CD14-positive monocyte (primary cell): ENCODE data around the gene PRSS58. TPM values are rescaled to one million over a fixed set of nuclear protein-coding genes. Genes with fewer than 3 reads are reported as not detected.

Source experiments
- DNase-seq, 3 donors: peaks; one replicate each; pipeline ENCODE4 v3.0.0-alpha.2; 2011 to 2022
- H2AFZ ChIP-seq: 2 replicates; pipeline ENCODE4 v1.6.0; 2012; ENCODE audit warnings: mild to moderate bottlenecking, low read depth, low read length, inconsistent platforms; ENCODE audit not compliant: insufficient read depth, poor library complexity, severe bottlenecking
- H3K27ac ChIP-seq, 2 donors: 1 replicate in 1 of 2; 2 replicates in 1 of 2; pipeline ENCODE4 v1.5.1; 2012 to 2013; ENCODE audit warnings: low read length in 2 of 2, control low read depth in 1 of 2, inconsistent platforms in 1 of 2, low read depth in 1 of 2, mild to moderate bottlenecking in 1 of 2
- H3K27me3 ChIP-seq, 2 donors: one replicate each; pipeline versions ENCODE4 v1.6.0 to v1.6.1; 2011 to 2013; ENCODE audit warnings: low read length in 2 of 2; ENCODE audit not compliant: control insufficient read depth in 2 of 2, insufficient read depth in 2 of 2
- H3K36me3 ChIP-seq, 2 donors: replicated peaks in 1 of 2; 1 replicate in 1 of 2; 2 replicates in 1 of 2; pipeline versions ENCODE4 v1.5.1 to v1.6.1; 2012 to 2013; ENCODE audit warnings: low read length in 2 of 2, control low read depth in 1 of 2, inconsistent platforms in 1 of 2, mild to moderate bottlenecking in 1 of 2; ENCODE audit not compliant: insufficient read depth in 2 of 2, control insufficient read depth in 1 of 2
- H3K4me1 ChIP-seq, 2 donors: 1 replicate in 1 of 2; 2 replicates in 1 of 2; pipeline versions ENCODE4 v1.5.1 to v1.6.1; 2012 to 2013; ENCODE audit warnings: low read length in 2 of 2, control low read depth in 1 of 2, inconsistent platforms in 1 of 2, mild to moderate bottlenecking in 1 of 2, moderate library complexity in 1 of 2; ENCODE audit not compliant: insufficient read depth in 2 of 2, control insufficient read depth in 1 of 2
- H3K4me2 ChIP-seq: replicated peaks from 2 replicates; pipeline ENCODE3; 2012; ENCODE audit warnings: low read length, moderate library complexity, mild to moderate bottlenecking; ENCODE audit not compliant: poor library complexity, severe bottlenecking; ENCODE audit errors: extremely low read depth
- H3K4me3 ChIP-seq, 3 experiments: fragments of 200-600 bp in 1 of 3; sonication (generic) in 1 of 3; replicated peaks in 1 of 3; 1 replicate in 2 of 3; 2 replicates in 1 of 3; pipeline ENCODE4 v1.5.1; 2011 to 2013; ENCODE audit warnings: low read length in 3 of 3, mild to moderate bottlenecking in 3 of 3, control low read depth in 2 of 3, low read depth in 2 of 3, inconsistent platforms in 1 of 3, moderate library complexity in 1 of 3
- H3K79me2 ChIP-seq: 2 replicates; pipeline ENCODE4 v1.6.0; 2012; ENCODE audit warnings: mild to moderate bottlenecking, control low read depth, inconsistent platforms, low read length, moderate library complexity; ENCODE audit not compliant: insufficient read depth
- H3K9ac ChIP-seq: 2 replicates; pipeline ENCODE4 v1.6.0; 2017; ENCODE audit warnings: low read length, mild to moderate bottlenecking; ENCODE audit not compliant: insufficient read depth, poor library complexity, severe bottlenecking
- H3K9me3 ChIP-seq, 2 donors: replicated peaks in 1 of 2; 1 replicate in 1 of 2; 2 replicates in 1 of 2; pipeline versions ENCODE4 v1.5.1 to v1.6.1; 2012 to 2013; ENCODE audit warnings: low read length in 2 of 2, control low read depth in 1 of 2; ENCODE audit not compliant: control insufficient read depth in 1 of 2, insufficient read depth in 1 of 2
- H4K20me1 ChIP-seq: 2 replicates; pipeline ENCODE4 v1.6.0; 2012; ENCODE audit warnings: mild to moderate bottlenecking, low read length, control low read depth, moderate library complexity; ENCODE audit not compliant: insufficient read depth
- H3K27ac Mint-ChIP-seq, 7 donors: one replicate each; pipeline ENCODE4 v1.8.0; 2020; ENCODE audit warnings: mild to moderate bottlenecking in 7 of 7, mixed read lengths in 7 of 7, moderate library complexity in 6 of 7, inconsistent platforms in 2 of 7
- H3K27me3 Mint-ChIP-seq, 3 donors: one replicate each; pipeline ENCODE4 v1.8.0; 2021 to 2022; ENCODE audit warnings: low read depth in 3 of 3, mild to moderate bottlenecking in 3 of 3, mixed read lengths in 3 of 3, moderate library complexity in 3 of 3, inconsistent platforms in 1 of 3
- H3K36me3 Mint-ChIP-seq, 2 donors: one replicate each; pipeline ENCODE4 v1.8.0; 2020; ENCODE audit warnings: mixed read lengths in 2 of 2, inconsistent platforms in 1 of 2, mild to moderate bottlenecking in 1 of 2
- H3K4me1 Mint-ChIP-seq: one replicate; pipeline ENCODE4 v1.8.0; 2020; ENCODE audit warnings: mild to moderate bottlenecking, mixed read lengths
- H3K4me3 Mint-ChIP-seq, 2 donors: one replicate each; pipeline ENCODE4 v1.8.0; 2020; ENCODE audit warnings: mild to moderate bottlenecking in 2 of 2, mixed read lengths in 2 of 2, moderate library complexity in 1 of 2
- H3K9me3 Mint-ChIP-seq, 7 donors: one replicate each; pipeline ENCODE4 v1.8.0; 2020 to 2022; ENCODE audit warnings: mixed read lengths in 7 of 7, mild to moderate bottlenecking in 6 of 7, moderate library complexity in 6 of 7, inconsistent platforms in 2 of 7
- CTCF ChIP-seq: fragments of 200-600 bp; IDR thresholded peaks from one replicate; pipeline ENCODE4 v1.8.0; 2022; ENCODE audit warnings: antibody characterized with exemption, mild to moderate bottlenecking
- WGBS: methylation state at CpG from one replicate; pipeline ENCODE4 v1.1.5; 2013; ENCODE audit warnings: missing lambda C conversion rate; ENCODE audit not compliant: insufficient coverage; 5-methylcytosine and 5-hydroxymethylcytosine counted together
- intact Hi-C, 2 donors: fragments of 100-400 bp; cut with micrococcal nuclease; formaldehyde crosslinking; loops; one replicate each; pipeline versions ENCODE4 v1.15.0 to v1.15.1; 2023
- polyA plus RNA-seq, 3 donors: library from polyadenylated mRNA; depleted of rRNA in 1 of 3; unstranded in 2 of 3; stranded (reverse) in 1 of 3; fragments of 300-500 nt in 2 of 3; fragments of >200 nt in 1 of 3; fragmentation: Illumina TruSeq in 2 of 3; gene quantifications; 1 replicate in 2 of 3; 2 replicates in 1 of 3; pipeline ENCODE4 v1.2.3, GENCODE V29; 2012 to 2021

PRSS58 gene
- polyA plus RNA-seq, 3 donors = not detected

- peaks cover 1 to 11% (median 2%) of the 10 kb centered on the region in 3 donors for H3K27me3 Mint-ChIP-seq
- H3K4me1 ChIP-seq = no peaks in the 10 kb centered on the region
- H3K4me3 Mint-ChIP-seq = no peak overlapping the region
- no peak overlapping the region for H3K4me2 ChIP-seq
- H3K36me3 Mint-ChIP-seq = no peaks in the 10 kb centered on the region
- no CpG with 5 or more reads among the region's 4 CpGs for WGBS
- no peaks in the 10 kb centered on the region for H3K27me3 ChIP-seq
- H3K9me3 ChIP-seq = no peaks in the 10 kb centered on the region
- H4K20me1 ChIP-seq = no peaks in the 10 kb centered on the region
- H3K4me1 Mint-ChIP-seq = peaks cover 2% of the 10 kb centered on the region
- DNase-seq = no peak
- peaks cover 0 to 7% (median 2%) of the 10 kb centered on the region in 7 donors for H3K9me3 Mint-ChIP-seq
- H3K27ac ChIP-seq = no peak overlapping the region
- no peak overlapping the region for H2AFZ ChIP-seq
- H3K79me2 ChIP-seq = no peaks in the 10 kb centered on the region
- no peak for TF ChIP-seq CTCF
- H3K36me3 ChIP-seq = no peaks in the 10 kb centered on the region
- H3K27ac Mint-ChIP-seq = no peak overlapping the region
- no peak overlapping the region for H3K9ac ChIP-seq
- H3K4me3 ChIP-seq = no peak overlapping the region
- intact Hi-C loops = no loop called here
Observed at GRCh38 chr7:142240546-142240945, 17.3 kb downstream of the PRSS58 start.

GRCh38 chr7:142231716-142232115 lies 26.1 kb downstream of the PRSS58 start:
- Histone ChIP-seq H3K27me3 (no peaks in the 10 kb centered on the region), H3K36me3 (no peaks in the 10 kb centered on the region), H3K4me3 (no peak overlapping the region), H2AFZ (no peak overlapping the region), H3K9me3 (no peaks in the 10 kb centered on the region), H3K4me1 (no peaks in the 10 kb centered on the region), H3K79me2 (no peaks in the 10 kb centered on the region), H4K20me1 (no peaks in the 10 kb centered on the region), H3K4me2 (no peak overlapping the region), H3K27ac (no peak overlapping the region), H3K9ac (no peak overlapping the region)
- TF ChIP-seq CTCF = no peak
- whole genome bisulfite sequencing = 55% methylated on average over 7 of the region's 7 CpGs
- peak overlapping the region in 1 of 7 donors; percentile 40 for H3K27ac Mint-ChIP-seq
- no peak for DNase-seq
- peaks cover 0 to 4% (median 4%) of the 10 kb centered on the region in 3 donors for H3K27me3 Mint-ChIP-seq
- peaks cover 3% of the 10 kb centered on the region for H3K4me1 Mint-ChIP-seq
- no peak overlapping the region for H3K4me3 Mint-ChIP-seq
- H3K36me3 Mint-ChIP-seq = no peaks in the 10 kb centered on the region
- H3K9me3 Mint-ChIP-seq = peaks cover 0 to 3% (median 0%) of the 10 kb centered on the region in 7 donors
- intact Hi-C loops = no loop called here
